A673 (cell line): ENCODE data around the gene COL20A1.

Experiments used
- CTCF ChIP-seq: fragments of 300-800, 200-600 bp; sonication (generic); conservative IDR thresholded peaks from 2 replicates; pipeline ENCODE4 v1.5.1; 2017; ENCODE audit warnings: low read depth, mild to moderate bottlenecking, antibody characterized with exemption, low read length, moderate library complexity, mixed read lengths
- EZH2 ChIP-seq: fragments of 200-600 bp; sonication (generic); IDR thresholded peaks from 2 replicates; pipeline ENCODE4 v1.6.1; 2017; ENCODE audit warnings: borderline replicate concordance, low read depth, mild to moderate bottlenecking, mixed read lengths, antibody characterized with exemption, low read length; ENCODE audit not compliant: poor library complexity, severe bottlenecking

- TF ChIP-seq CTCF (no peak), EZH2 (no peak)
Observed at GRCh38 chr20:63272105-63273058, 20.6 kb upstream of the COL20A1 start, which contains the start of gene ARFGAP1.
